Thyroid gland (tissue), 4 donors: ENCODE measurements around the gene PRKAG1.
"Not testable (repeated sequence)": the region's sequence is repeated elsewhere in the genome, so short reads cannot be mapped to it uniquely, and the experiment has no call there.

Source experiments
- POLR2A ChIP-seq, 2 donors: fragments of 450-650 bp; IDR thresholded peaks; one replicate each; pipeline ENCODE4 v1.6.1; 2017; ENCODE audit warnings: antibody characterized with exemption in 2 of 2, mild to moderate bottlenecking in 2 of 2, moderate library complexity in 1 of 2
- TF ChIP-seq, protein P1 (sequence below), 6 experiments: fragments of 200-600 bp in 3 of 6; fragments of 450-650 bp in 3 of 6; sonication (generic) in 3 of 6; IDR thresholded peaks; one replicate each; pipeline ENCODE4 v1.5.1; 2016 to 2019; ENCODE audit warnings: antibody characterized with exemption in 6 of 6, mild to moderate bottlenecking in 2 of 6, inconsistent platforms in 1 of 6, moderate library complexity in 1 of 6

GRCh38 chr12:49061916-49062315, 43.3 kb upstream of the PRKAG1 start:
- TF ChIP-seq, protein P1, sequence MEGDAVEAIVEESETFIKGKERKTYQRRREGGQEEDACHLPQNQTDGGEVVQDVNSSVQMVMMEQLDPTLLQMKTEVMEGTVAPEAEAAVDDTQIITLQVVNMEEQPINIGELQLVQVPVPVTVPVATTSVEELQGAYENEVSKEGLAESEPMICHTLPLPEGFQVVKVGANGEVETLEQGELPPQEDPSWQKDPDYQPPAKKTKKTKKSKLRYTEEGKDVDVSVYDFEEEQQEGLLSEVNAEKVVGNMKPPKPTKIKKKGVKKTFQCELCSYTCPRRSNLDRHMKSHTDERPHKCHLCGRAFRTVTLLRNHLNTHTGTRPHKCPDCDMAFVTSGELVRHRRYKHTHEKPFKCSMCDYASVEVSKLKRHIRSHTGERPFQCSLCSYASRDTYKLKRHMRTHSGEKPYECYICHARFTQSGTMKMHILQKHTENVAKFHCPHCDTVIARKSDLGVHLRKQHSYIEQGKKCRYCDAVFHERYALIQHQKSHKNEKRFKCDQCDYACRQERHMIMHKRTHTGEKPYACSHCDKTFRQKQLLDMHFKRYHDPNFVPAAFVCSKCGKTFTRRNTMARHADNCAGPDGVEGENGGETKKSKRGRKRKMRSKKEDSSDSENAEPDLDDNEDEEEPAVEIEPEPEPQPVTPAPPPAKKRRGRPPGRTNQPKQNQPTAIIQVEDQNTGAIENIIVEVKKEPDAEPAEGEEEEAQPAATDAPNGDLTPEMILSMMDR (IDR thresholded peaks at IDR 0.05), result not testable (repeated sequence)
- not testable (repeated sequence) for TF ChIP-seq POLR2A (IDR thresholded peaks at IDR 0.05)
